GM18508 (cell line): ENCODE results near the gene PRSS12.

Source experiments
- ATAC-seq: cut with Tn5 transposase; IDR thresholded peaks from one replicate; pipeline ENCODE4 v1.9.1; 2021; ENCODE audit warnings: moderate number of reproducible peaks; ENCODE audit not compliant: insufficient read depth, unreplicated experiment

The PRSS12 gene

DNA sequence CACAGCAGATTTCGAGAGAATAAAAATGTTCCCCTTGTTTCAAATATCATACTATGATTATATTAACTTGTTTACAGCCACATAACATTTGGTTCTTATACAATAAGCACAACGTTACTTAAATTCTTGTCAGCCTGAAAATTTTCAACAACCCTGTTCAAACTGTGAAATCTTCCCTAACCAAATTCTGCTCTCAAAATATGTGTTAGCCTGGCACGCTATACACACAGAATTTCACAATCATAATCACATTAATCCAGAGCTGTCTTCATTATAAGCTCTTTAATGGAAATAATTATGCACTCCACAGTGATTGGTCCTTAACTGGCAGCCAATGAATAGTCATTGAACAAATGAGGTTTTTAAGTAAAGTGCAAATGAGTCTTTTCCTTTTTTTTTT lies 7.3 kb upstream of the PRSS12 start:
- no peak for ATAC-seq

DNA sequence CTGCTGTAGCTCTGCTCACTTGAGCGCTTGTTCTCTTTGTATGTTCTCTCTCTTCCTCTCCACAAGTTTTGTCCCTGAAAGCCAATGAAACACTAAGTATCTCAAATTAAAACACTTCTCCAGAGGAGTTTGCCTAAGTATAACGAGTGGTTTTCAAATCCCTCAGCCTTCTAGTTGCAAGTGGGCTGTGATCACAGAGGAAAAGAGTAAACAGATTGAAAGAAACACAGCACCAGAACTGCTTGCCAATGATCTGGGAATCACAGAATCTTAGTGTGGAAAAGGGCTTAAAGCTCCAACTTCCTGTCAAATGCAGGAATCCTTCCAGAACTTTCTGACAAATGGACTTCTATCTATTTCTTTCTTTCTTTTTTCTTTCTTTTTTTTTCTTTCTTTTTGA lies 4.8 kb upstream of the PRSS12 start:
- ATAC-seq = no peak

GRCh38 chr4:118356731-118357130 lies 3.9 kb upstream of the PRSS12 start:
- no peak for ATAC-seq

GRCh38 chr4:118356111-118356510 lies 3.3 kb upstream of the PRSS12 start:
- ATAC-seq = no peak

GRCh38 chr4:118354913-118355312 lies 2.1 kb upstream of the PRSS12 start:
- ATAC-seq = no peak

DNA sequence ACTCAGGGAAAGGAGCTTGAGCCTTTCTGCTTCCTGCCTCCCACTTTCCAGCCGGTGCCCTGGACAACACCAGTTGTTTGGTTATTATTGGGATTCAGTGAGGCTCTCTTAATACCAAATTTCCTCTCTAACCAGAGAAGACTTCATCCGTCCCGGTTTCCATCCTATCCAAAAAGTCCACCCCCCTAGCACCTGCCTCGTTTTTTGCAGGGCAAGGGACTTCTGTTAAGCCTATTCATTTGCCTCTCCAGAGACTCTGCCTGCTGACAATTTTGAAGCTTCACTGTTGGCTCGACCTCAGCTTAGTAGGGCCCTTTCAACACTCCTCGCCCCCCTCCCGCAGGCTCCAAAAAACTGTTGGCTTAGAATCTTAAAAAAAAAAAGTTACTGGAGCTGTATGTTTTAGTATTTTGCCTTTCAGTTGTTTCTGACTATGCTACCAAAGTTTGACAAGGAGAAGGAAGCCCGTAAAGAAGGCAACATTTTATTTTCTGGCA lies 779 bp upstream of the PRSS12 start:
- no peak for ATAC-seq

- ATAC-seq = no peak
These were observed 664 bp downstream of the PRSS12 start for GRCh38 chr4:118351851-118352827.

DNA sequence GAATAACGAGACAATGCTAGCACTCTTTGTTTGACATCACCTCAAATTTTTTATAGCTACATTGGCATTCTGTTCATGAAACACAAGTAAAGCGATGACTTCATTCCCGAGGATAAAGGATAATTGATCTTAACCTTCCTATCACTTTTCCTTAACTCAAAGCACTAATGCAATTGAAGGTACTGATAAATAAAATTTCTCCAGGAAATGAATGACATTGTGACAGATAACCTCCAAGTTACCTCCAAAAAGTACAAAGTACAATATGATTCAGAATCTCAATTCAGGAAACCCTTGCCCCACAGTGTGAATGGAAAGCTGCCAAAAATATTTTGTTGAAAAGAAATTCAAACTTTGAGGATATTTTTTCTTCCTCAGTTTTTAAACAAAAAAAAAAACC lies 1.8 kb downstream of the PRSS12 start:
- no peak for ATAC-seq

DNA sequence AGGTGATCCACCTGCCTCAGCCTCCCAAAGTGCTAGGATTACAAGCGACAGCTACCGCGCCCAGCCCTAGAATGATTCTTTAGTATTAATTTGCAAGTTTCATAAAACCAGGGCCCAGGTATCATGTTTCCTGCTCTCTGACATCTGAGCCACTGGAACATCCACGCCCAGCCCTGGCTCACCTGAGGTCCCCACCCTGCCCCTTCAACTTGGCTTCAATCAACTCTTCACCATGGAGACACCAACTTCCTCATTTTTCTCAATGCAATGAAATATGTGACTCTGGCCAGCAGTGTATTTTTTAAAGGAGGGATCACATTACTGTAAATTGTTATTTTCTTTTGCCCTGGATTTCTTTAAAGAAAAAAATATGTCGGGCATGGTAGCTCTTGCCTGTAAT lies 3.9 kb downstream of the PRSS12 start:
- ATAC-seq = no peak

- no peak for ATAC-seq
These were observed 6.3 kb downstream of the PRSS12 start for GRCh38 chr4:118346495-118346894.

- no peak for ATAC-seq
These were observed 7.0 kb downstream of the PRSS12 start for GRCh38 chr4:118345813-118346212.

DNA sequence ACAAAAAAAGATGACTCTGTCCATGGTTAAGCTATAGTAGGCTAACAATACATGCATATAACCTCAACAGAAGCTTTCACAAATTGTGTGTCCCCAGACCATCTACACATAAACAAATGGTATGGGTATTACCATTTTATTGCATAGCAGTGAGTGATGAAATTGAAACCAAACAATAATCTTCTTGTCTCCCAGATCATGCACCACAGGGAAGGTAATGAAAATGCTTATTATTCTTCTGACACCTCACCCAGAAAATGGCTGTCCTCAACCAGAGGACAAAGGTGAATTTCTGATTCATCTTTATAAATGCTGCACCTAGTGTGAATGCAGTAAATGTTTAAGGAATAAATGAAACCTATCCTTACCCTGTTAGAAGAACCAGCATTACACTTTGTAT lies 8.0 kb downstream of the PRSS12 start:
- no peak for ATAC-seq

DNA sequence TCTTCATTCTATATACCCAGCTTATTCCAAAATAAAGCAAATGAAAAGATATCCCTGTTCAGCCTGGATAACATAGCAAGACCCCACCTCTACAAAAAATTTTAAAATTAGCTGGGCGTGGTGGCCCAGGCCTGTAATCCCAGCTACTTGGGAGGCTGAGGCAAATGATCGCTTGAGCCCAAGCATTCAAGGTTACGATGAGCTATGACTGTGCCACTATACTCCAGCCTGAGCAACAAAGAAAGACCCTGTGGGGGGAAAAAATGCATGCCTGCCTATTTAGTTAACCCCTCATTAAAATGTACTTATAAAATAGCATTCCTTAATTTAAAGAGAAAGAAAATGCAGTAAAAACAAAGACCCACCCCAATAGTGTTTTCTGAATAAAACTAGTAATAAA lies 9.3 kb downstream of the PRSS12 start:
- no peak for ATAC-seq

DNA sequence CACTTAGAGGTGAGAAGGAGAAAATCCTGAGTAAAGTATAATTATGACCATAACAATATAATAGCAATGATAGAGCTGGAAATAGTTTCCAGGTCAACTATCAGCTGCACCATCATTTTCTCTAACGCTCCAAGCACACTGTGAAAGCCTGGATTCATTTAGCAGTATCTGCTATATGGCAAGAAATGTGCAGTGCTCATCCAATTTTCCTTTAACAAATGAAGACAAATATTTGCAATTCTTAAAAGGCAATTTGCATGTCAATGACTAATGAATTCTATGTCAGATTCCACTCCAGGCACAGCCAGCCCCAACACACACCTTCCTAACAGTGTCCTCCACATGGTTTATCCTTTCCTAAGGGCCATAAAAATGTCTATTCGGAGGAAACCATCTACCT lies 12.7 kb downstream of the PRSS12 start:
- no peak for ATAC-seq

DNA sequence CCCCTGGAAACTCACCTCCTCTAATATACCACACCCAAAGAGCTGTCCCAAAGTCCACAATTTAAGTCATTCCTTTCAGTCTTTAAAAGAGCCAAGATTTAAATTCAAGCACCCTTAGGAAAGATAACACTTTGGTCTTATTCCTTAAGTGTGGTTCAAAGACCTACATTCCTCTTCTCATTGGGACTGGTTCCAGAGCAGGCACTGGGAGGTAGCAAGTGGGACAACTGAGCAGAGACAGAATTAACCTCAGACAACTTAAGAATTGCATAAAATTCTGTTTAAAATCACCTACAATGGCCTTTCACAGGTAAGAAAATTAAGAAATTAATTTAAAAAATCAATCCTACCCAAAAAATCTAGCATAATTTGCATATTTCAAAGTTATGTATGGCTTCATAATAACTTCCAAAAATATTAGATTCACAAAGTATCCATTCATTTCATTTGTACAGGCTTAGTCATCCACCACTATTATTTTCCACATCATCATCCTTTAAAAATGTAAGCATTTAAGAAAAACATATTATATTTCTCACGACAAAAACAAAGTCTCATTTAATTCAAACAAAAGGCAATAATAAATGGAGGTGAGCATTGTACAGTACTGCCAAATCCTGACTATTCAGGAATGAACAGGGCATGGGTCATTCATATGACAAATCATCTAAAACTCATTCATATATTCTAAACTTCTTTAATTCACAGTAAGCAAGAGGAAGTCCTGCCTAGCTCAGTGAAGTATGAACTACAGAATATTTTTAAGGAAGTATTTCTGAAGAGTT lies 13.6 kb downstream of the PRSS12 start:
- no peak for ATAC-seq

GRCh38 chr4:118338518-118338917 lies 14.3 kb downstream of the PRSS12 start:
- ATAC-seq = no peak

GRCh38 chr4:118337954-118338353 lies 14.8 kb downstream of the PRSS12 start:
- ATAC-seq = no peak

- ATAC-seq = no peak
These were observed 17.0 kb downstream of the PRSS12 start for GRCh38 chr4:118335774-118336173.

- ATAC-seq = no peak
These were observed 17.5 kb downstream of the PRSS12 start for GRCh38 chr4:118335324-118335723.

- no peak for ATAC-seq
These were observed 21.5 kb downstream of the PRSS12 start for GRCh38 chr4:118331352-118331751.

DNA sequence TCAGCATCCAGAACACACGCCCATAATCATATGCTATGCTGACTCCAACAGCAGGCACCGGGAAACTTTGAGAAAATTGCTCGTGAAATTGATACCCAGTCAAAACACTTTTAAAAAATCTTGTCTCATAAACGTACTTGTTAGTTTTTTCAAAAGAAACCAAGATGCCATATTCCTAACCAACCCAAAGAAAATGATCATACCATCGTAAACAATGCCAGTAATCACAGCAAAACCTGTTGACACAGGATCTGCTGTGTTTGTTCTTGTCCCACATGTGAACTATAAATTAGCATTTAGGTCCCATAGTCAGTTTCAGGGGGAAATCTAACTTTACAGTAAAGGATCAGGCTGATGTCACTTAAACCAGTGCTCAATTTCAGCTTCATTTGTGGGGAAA lies 23.0 kb downstream of the PRSS12 start:
- ATAC-seq = no peak
